Adrenal gland (tissue), 5 donors: ENCODE data around the gene MSMP.

Experiments
- CTCF ChIP-seq, 6 experiments: fragments of 450-650 bp in 4 of 6; fragments of 200-600 bp in 2 of 6; sonication (generic) in 1 of 6; IDR thresholded peaks; 1 replicate in 5 of 6; 2 replicates in 1 of 6; pipeline versions ENCODE4 v1.5.1 to v1.8.0; 2016 to 2021; ENCODE audit warnings: antibody characterized with exemption in 6 of 6, mild to moderate bottlenecking in 2 of 6, moderate library complexity in 1 of 6
- POLR2A ChIP-seq, 2 donors: fragments of 450-650 bp; IDR thresholded peaks; one replicate each; pipeline ENCODE4 v1.6.1; 2017; ENCODE audit warnings: antibody characterized with exemption in 2 of 2, mild to moderate bottlenecking in 2 of 2, moderate library complexity in 1 of 2
- donor health status: DM: no; HTN: no; CAD: no.

GRCh38 chr9:35712762-35713400 lies 41.2 kb downstream of the MSMP start:
- TF ChIP-seq POLR2A (IDR thresholded peaks at IDR 0.05) (no peak), CTCF (IDR thresholded peaks at IDR 0.05) (no peak)
